Suprapubic skin (tissue), 4 donors: ENCODE data around the gene C16orf78.
A peak's percentile ranks its signal among the peaks of the same experiment; 100 is the strongest.

Source experiments
- EP300 ChIP-seq: sonication (generic); formaldehyde crosslinking; IDR thresholded peaks from one replicate; pipeline ENCODE4 v1.6.1; 2017; ENCODE audit warnings: antibody characterized with exemption
- POLR2A ChIP-seq, 2 donors: fragments of 450-650 bp; IDR thresholded peaks; one replicate each; pipeline ENCODE4 v1.6.1; 2017; ENCODE audit warnings: antibody characterized with exemption in 2 of 2, mild to moderate bottlenecking in 2 of 2, moderate library complexity in 2 of 2
- POLR2AphosphoS5 ChIP-seq, 3 donors: sonication (generic); formaldehyde crosslinking; IDR thresholded peaks; one replicate each; pipeline ENCODE4 v1.6.1; 2017; ENCODE audit warnings: antibody characterized with exemption in 3 of 3
- TF ChIP-seq, protein P1 (sequence below), 2 donors: fragments of 200-600 bp in 1 of 2; fragments of 450-650 bp in 1 of 2; sonication (generic) in 1 of 2; IDR thresholded peaks; one replicate each; pipeline ENCODE4 v1.5.1; 2016 to 2019; ENCODE audit warnings: antibody characterized with exemption in 2 of 2, mild to moderate bottlenecking in 1 of 2, moderate library complexity in 1 of 2

DNA sequence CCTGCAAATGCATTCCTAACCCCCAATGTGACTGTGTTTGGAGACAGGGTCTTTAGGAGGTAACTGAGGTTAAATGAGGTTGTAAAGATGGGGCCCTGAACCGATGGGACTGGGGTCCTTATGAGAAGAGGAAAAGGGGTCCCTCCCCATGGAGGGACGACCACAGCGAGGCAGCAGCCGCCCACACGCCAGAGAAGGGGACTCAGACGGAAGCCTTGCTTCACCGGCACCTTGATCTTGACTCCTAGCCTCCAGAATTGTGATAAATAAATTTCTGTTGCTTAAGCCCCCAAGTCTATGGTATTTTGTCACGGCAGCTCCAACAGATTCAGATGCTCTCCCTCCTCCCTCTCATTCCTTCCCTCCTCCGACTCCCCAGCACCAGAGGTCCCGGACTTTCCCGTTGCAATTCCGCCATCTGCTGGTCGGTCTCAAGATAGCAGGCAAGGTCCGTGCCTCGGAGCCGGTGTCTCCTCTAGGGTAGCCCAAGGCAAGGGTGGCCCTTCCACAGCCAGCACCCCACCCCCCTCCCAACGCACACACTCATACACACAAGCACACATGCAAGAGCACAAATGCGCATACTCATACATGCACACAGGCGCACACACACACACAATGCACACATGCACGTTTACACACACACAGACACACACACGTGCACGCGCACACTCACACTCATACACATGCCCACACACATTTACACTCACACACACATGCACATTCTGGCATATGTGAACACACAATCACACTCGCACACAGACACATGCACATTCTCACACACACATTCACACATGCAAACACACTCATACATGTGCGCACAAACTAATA, 23.1 kb upstream of the C16orf78 start:
- TF ChIP-seq, protein P1, sequence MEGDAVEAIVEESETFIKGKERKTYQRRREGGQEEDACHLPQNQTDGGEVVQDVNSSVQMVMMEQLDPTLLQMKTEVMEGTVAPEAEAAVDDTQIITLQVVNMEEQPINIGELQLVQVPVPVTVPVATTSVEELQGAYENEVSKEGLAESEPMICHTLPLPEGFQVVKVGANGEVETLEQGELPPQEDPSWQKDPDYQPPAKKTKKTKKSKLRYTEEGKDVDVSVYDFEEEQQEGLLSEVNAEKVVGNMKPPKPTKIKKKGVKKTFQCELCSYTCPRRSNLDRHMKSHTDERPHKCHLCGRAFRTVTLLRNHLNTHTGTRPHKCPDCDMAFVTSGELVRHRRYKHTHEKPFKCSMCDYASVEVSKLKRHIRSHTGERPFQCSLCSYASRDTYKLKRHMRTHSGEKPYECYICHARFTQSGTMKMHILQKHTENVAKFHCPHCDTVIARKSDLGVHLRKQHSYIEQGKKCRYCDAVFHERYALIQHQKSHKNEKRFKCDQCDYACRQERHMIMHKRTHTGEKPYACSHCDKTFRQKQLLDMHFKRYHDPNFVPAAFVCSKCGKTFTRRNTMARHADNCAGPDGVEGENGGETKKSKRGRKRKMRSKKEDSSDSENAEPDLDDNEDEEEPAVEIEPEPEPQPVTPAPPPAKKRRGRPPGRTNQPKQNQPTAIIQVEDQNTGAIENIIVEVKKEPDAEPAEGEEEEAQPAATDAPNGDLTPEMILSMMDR (IDR thresholded peaks at IDR 0.05), result peak in 1 of 2 donors; percentile 70
- TF ChIP-seq POLR2AphosphoS5 (IDR thresholded peaks at IDR 0.05) (no peak), POLR2A (IDR thresholded peaks at IDR 0.05) (no peak), EP300 (no peak)
